H9 (cell line): ENCODE results near the gene KCNG2. TPM values are rescaled to one million over a fixed set of nuclear protein-coding genes. Genes with fewer than 3 reads are reported as not detected.
A peak's percentile ranks its signal among the peaks of the same experiment; 100 is the strongest.

Experiments
- DNase-seq: peaks from one replicate; pipeline ENCODE4 v3.0.0-alpha.2; 2017
- H2AFZ ChIP-seq: one replicate; pipeline ENCODE4 v1.6.1; 2013; ENCODE audit warnings: mild to moderate bottlenecking, low read length, control low read depth, moderate library complexity
- H2AK5ac ChIP-seq: 2 replicates; pipeline ENCODE4 v1.6.1; 2013; ENCODE audit warnings: low read length, control low read depth, mixed read lengths; ENCODE audit not compliant: insufficient read length
- H2BK120ac ChIP-seq: one replicate; pipeline ENCODE4 v1.6.1; 2013; ENCODE audit warnings: low read depth, mild to moderate bottlenecking, low read length, control low read depth, inconsistent platforms; ENCODE audit not compliant: poor library complexity, severe bottlenecking
- H2BK12ac ChIP-seq: 2 replicates; pipeline ENCODE4 v1.6.1; 2013; ENCODE audit warnings: low read length, control low read depth, mixed read lengths, low read depth; ENCODE audit not compliant: insufficient read length
- H2BK15ac ChIP-seq: 2 replicates; pipeline ENCODE4 v1.6.1; 2013; ENCODE audit warnings: low read depth, low read length, control low read depth
- H2BK20ac ChIP-seq: one replicate; pipeline ENCODE4 v1.6.1; 2013; ENCODE audit warnings: low read depth, mild to moderate bottlenecking, low read length, control low read depth, inconsistent platforms; ENCODE audit not compliant: poor library complexity, severe bottlenecking
- H2BK5ac ChIP-seq: 2 replicates; pipeline ENCODE4 v1.6.1; 2013; ENCODE audit warnings: low read length, control low read depth, mixed read lengths; ENCODE audit not compliant: insufficient read length
- H3K14ac ChIP-seq: 2 replicates; pipeline ENCODE4 v1.6.1; 2013; ENCODE audit warnings: low read length, control low read depth; ENCODE audit not compliant: insufficient read depth
- H3K18ac ChIP-seq: 2 replicates; pipeline ENCODE4 v1.6.1; 2013; ENCODE audit warnings: low read depth, mild to moderate bottlenecking, mixed read lengths, low read length, control low read depth; ENCODE audit not compliant: insufficient read length
- H3K23ac ChIP-seq: 2 replicates; pipeline ENCODE4 v1.6.1; 2013; ENCODE audit warnings: low read length, control low read depth, mixed read lengths, low read depth; ENCODE audit not compliant: insufficient read length
- H3K23me2 ChIP-seq: 2 replicates; pipeline ENCODE4 v1.6.1; 2013; ENCODE audit warnings: low read depth, mild to moderate bottlenecking, mixed read lengths, low read length, control low read depth; ENCODE audit not compliant: insufficient read length, poor library complexity, severe bottlenecking
- H3K27ac ChIP-seq: 2 replicates; pipeline ENCODE4 v1.5.1; 2013; ENCODE audit warnings: low read length, control low read depth, mixed read lengths, low read depth; ENCODE audit not compliant: insufficient read length
- H3K27me3 ChIP-seq: 2 replicates; pipeline ENCODE4 v1.6.1; 2013; ENCODE audit warnings: low read length, control low read depth, inconsistent platforms; ENCODE audit not compliant: insufficient read depth
- H3K4ac ChIP-seq: 2 replicates; pipeline ENCODE4 v1.6.1; 2013; ENCODE audit warnings: low read depth, mild to moderate bottlenecking, control low read depth, inconsistent platforms, low read length, moderate library complexity
- H3K4me1 ChIP-seq: 2 replicates; pipeline ENCODE4 v1.6.1; 2013; ENCODE audit warnings: low read length, control low read depth, inconsistent platforms; ENCODE audit not compliant: insufficient read depth
- H3K4me2 ChIP-seq: 2 replicates; pipeline ENCODE4 v1.6.1; 2013; ENCODE audit warnings: low read length, control low read depth, mixed read lengths; ENCODE audit not compliant: insufficient read length, insufficient read depth
- H3K56ac ChIP-seq: 2 replicates; pipeline ENCODE4 v1.6.1; 2013; ENCODE audit warnings: low read depth, mild to moderate bottlenecking, mixed read lengths, low read length, control low read depth; ENCODE audit not compliant: insufficient read length
- H3K79me1 ChIP-seq: 2 replicates; pipeline ENCODE4 v1.6.1; 2013; ENCODE audit warnings: low read depth, mild to moderate bottlenecking, moderate library complexity, low read length, control low read depth, inconsistent platforms; ENCODE audit not compliant: insufficient read depth, poor library complexity, severe bottlenecking
- H3K79me2 ChIP-seq: 2 replicates; pipeline ENCODE4 v1.6.1; 2013; ENCODE audit warnings: low read length, control low read depth, inconsistent platforms; ENCODE audit not compliant: insufficient read depth
- H3K9ac ChIP-seq: 2 replicates; pipeline ENCODE4 v1.6.1; 2013; ENCODE audit warnings: low read length, control low read depth, mixed read lengths; ENCODE audit not compliant: insufficient read length; ENCODE audit errors: extremely low read depth
- H3K9me3 ChIP-seq: one replicate; pipeline ENCODE4 v1.6.1; 2013; ENCODE audit warnings: low read depth, low read length, inconsistent platforms; ENCODE audit not compliant: control insufficient read depth
- H3T11ph ChIP-seq: one replicate; pipeline ENCODE4 v1.6.1; 2013; ENCODE audit warnings: mild to moderate bottlenecking, low read length, control low read depth, inconsistent platforms
- H4K20me1 ChIP-seq: one replicate; pipeline ENCODE4 v1.6.1; 2013; ENCODE audit not compliant: control insufficient read depth, insufficient read length, insufficient read depth
- H4K5ac ChIP-seq: 2 replicates; pipeline ENCODE4 v1.6.1; 2013; ENCODE audit warnings: low read depth, mild to moderate bottlenecking, mixed read lengths, low read length, control low read depth; ENCODE audit not compliant: insufficient read length
- H4K8ac ChIP-seq: replicated peaks from 2 replicates; pipeline ENCODE4 v1.6.1; 2013; ENCODE audit warnings: low read length, control low read depth, mixed read lengths, low read depth; ENCODE audit not compliant: insufficient read length
- H4K91ac ChIP-seq: 2 replicates; pipeline ENCODE4 v1.6.1; 2013; ENCODE audit warnings: low read depth, mild to moderate bottlenecking, moderate library complexity, mixed read lengths, low read length, control low read depth; ENCODE audit not compliant: insufficient read length
- H3K27ac Mint-ChIP-seq, 3 experiments: 2 replicates in 2 of 3; 3 replicates in 1 of 3; pipeline ENCODE4 v1.8.0; 2020 to 2021; ENCODE audit warnings: mixed read lengths in 3 of 3, mild to moderate bottlenecking in 1 of 3, moderate library complexity in 1 of 3
- H3K27me3 Mint-ChIP-seq: 2 replicates; pipeline ENCODE4 v1.8.0; 2021; ENCODE audit warnings: low read depth, mild to moderate bottlenecking, moderate library complexity, mixed read lengths
- H3K36me3 Mint-ChIP-seq, 3 experiments: 2 replicates in 2 of 3; 3 replicates in 1 of 3; pipeline ENCODE4 v1.8.0; 2020 to 2021; ENCODE audit warnings: low read depth in 3 of 3, mixed read lengths in 3 of 3; ENCODE audit not compliant: insufficient read depth in 1 of 3
- H3K4me1 Mint-ChIP-seq, 2 experiments: 2 replicates each; pipeline ENCODE4 v1.8.0; 2020; ENCODE audit warnings: mixed read lengths in 2 of 2
- H3K4me3 Mint-ChIP-seq, 2 experiments: 2 replicates in 1 of 2; 3 replicates in 1 of 2; pipeline ENCODE4 v1.8.0; 2020 to 2021; ENCODE audit warnings: mild to moderate bottlenecking in 2 of 2, mixed read lengths in 2 of 2, moderate library complexity in 1 of 2
- H3K9me3 Mint-ChIP-seq, 2 experiments: 2 replicates in 1 of 2; 3 replicates in 1 of 2; pipeline ENCODE4 v1.8.0; 2020; ENCODE audit warnings: mild to moderate bottlenecking in 2 of 2, mixed read lengths in 2 of 2, moderate library complexity in 1 of 2
- CTCF ChIP-seq: fragments of 200-600 bp; sonication (generic); conservative IDR thresholded peaks from 3 replicates; pipeline ENCODE4 v1.8.0; 2021; ENCODE audit warnings: antibody characterized with exemption, mild to moderate bottlenecking
- WGBS: extraction: QIAGEN DNeasy Blood & Tissue Kit; methylation state at CpG from one replicate; pipeline ENCODE4 v1.1.7; 2013; ENCODE audit warnings: missing lambda C conversion rate, low lambda C conversion rate, mixed read lengths; ENCODE audit not compliant: insufficient read length; ENCODE audit errors: extremely low coverage; 5-methylcytosine and 5-hydroxymethylcytosine counted together
- total RNA-seq: library from RNA; stranded (reverse); gene quantifications from 2 replicates; pipeline ENCODE4 v1.2.1, GENCODE V29; 2021

KCNG2 gene
- total RNA-seq, 1 experiment from 2014 or later = 0.15 TPM

- no peak overlapping the region for H3K23ac ChIP-seq
- no peak overlapping the region for H3T11ph ChIP-seq
- no peaks in the 10 kb centered on the region for H3K23me2 ChIP-seq
- H3K79me1 ChIP-seq = no peaks in the 10 kb centered on the region
- no peak overlapping the region for H2BK5ac ChIP-seq
- no peak overlapping the region for H2BK12ac ChIP-seq
- H3K4me3 Mint-ChIP-seq = no peak overlapping the region
- H4K8ac ChIP-seq = no peak overlapping the region
- no peaks in the 10 kb centered on the region for H3K4me1 ChIP-seq
- H3K36me3 Mint-ChIP-seq = peaks cover 13 to 29% (median 17%) of the 10 kb centered on the region in 3 experiments
- no peak overlapping the region for H3K4me2 ChIP-seq
- H4K5ac ChIP-seq = no peak overlapping the region
- H2BK120ac ChIP-seq = no peak overlapping the region
- 0 out of 3 replicates have a peak, but pooled peaks have one; percentile 12 for TF ChIP-seq CTCF
- no peak overlapping the region for H3K9ac ChIP-seq
- no peak overlapping the region for H4K91ac ChIP-seq
- peaks cover 2% of the 10 kb centered on the region; the same call in 1 of the 2 replicates for H3K27me3 Mint-ChIP-seq
- peaks cover 17 to 21% of the 10 kb centered on the region in 2 experiments for H3K9me3 Mint-ChIP-seq
- WGBS = no CpG with 5 or more reads among the region's 25 CpGs
- no peak overlapping the region for H3K56ac ChIP-seq
- H4K20me1 ChIP-seq = no peaks in the 10 kb centered on the region
- H3K18ac ChIP-seq = no peak overlapping the region
- no peak overlapping the region for H2AK5ac ChIP-seq
- no peak overlapping the region for H2BK15ac ChIP-seq
- no peaks in the 10 kb centered on the region for H3K79me2 ChIP-seq
- H2AFZ ChIP-seq = no peak overlapping the region
- H3K4ac ChIP-seq = no peak overlapping the region
- no peaks in the 10 kb centered on the region; the same call in 1 of the 2 replicates for H3K27me3 ChIP-seq
- no peak overlapping the region for H2BK20ac ChIP-seq
- no peak overlapping the region for H3K27ac ChIP-seq
- peaks cover 13% of the 10 kb centered on the region in 2 experiments for H3K4me1 Mint-ChIP-seq
- H3K9me3 ChIP-seq = no peaks in the 10 kb centered on the region
- no peak overlapping the region for H3K27ac Mint-ChIP-seq
- peak; percentile 22 for DNase-seq
- H3K14ac ChIP-seq = no peak overlapping the region
Observed at GRCh38 chr18:79924814-79925731, 127.3 kb downstream of the KCNG2 start.
